ENCODE measurements around the gene AZIN2.

GRCh38 chr1:33031506-33031905, 49.4 kb upstream of the AZIN2 start:
- TF ChIP-seq ZNF384 (IDR thresholded peaks at IDR 0.05): no peak
- no peak for TF ChIP-seq FOXK2 (IDR thresholded peaks at IDR 0.05)
- no peak for TF ChIP-seq HDGF (IDR thresholded peaks at IDR 0.05; ENCODE audit: borderline replicate concordance)
- TF ChIP-seq TARDBP (IDR thresholded peaks at IDR 0.05): no peak
- TF ChIP-seq FOXA1 (IDR thresholded peaks at IDR 0.05): no peak
- no peak for TF ChIP-seq FOXM1 (IDR thresholded peaks at IDR 0.05; ENCODE audit: borderline replicate concordance)
- no peak for TF ChIP-seq ARNT (IDR thresholded peaks at IDR 0.05)
- TF ChIP-seq L3MBTL2 (conservative IDR thresholded peaks at IDR 0.05): no peak
- no peak for TF ChIP-seq BHLHE40 (IDR thresholded peaks at IDR 0.05; ENCODE audit: borderline replicate concordance)
- no peak for TF ChIP-seq SUZ12 (IDR thresholded peaks at IDR 0.05)
- TF ChIP-seq ELF4 (IDR thresholded peaks at IDR 0.05): no peak
- no peak for TF ChIP-seq NFRKB (IDR thresholded peaks at IDR 0.05)
- no peak for TF ChIP-seq LEF1 (IDR thresholded peaks at IDR 0.05; ENCODE audit: borderline replicate concordance)
- TF ChIP-seq SP1 (IDR thresholded peaks at IDR 0.05): no peak
